Prostate gland (tissue), 2 donors: ENCODE data around the gene PDYN. TPM values are rescaled to one million over a fixed set of nuclear protein-coding genes. Genes with fewer than 3 reads are reported as not detected.
"Not testable (repeated sequence)": the region's sequence is repeated elsewhere in the genome, so short reads cannot be mapped to it uniquely, and the experiment has no call there.

ENCODE experiments used
- DNase-seq: peaks from one replicate; pipeline ENCODE4 v3.0.0-alpha.2; 2019; ENCODE audit warnings: low spot score
- H3K27ac ChIP-seq, 2 donors: fragments of 200-600 bp; sonication (generic); 2 replicates each; pipeline ENCODE4 v1.5.1; 2017 to 2019
- H3K27me3 ChIP-seq: fragments of 200-600 bp; sonication (generic); replicated peaks from 2 replicates; pipeline ENCODE4 v1.5.1; 2019; ENCODE audit not compliant: insufficient read depth
- H3K36me3 ChIP-seq, 2 donors: fragments of 200-600 bp; sonication (generic); 1 replicate in 1 of 2; 2 replicates in 1 of 2; pipeline versions ENCODE4 v1.5.1 to v1.8.1; 2017 to 2019
- H3K4me1 ChIP-seq: fragments of 200-600 bp; sonication (generic); replicated peaks from 2 replicates; pipeline ENCODE4 v1.5.1; 2019
- H3K4me3 ChIP-seq, 2 donors: fragments of 200-600 bp; sonication (generic); 2 replicates each; pipeline ENCODE4 v1.5.1; 2017 to 2019
- H3K9me3 ChIP-seq: fragments of 200-600 bp; sonication (generic); 2 replicates; pipeline ENCODE4 v1.5.1; 2017
- CTCF ChIP-seq, 4 experiments: fragments of 200-600 bp in 2 of 4; fragments of 450-650 bp in 2 of 4; sonication (generic) in 2 of 4; IDR thresholded peaks; 1 replicate in 3 of 4; 2 replicates in 1 of 4; pipeline ENCODE4 v1.5.1; 2016 to 2019; ENCODE audit warnings: antibody characterized with exemption in 4 of 4, mild to moderate bottlenecking in 2 of 4, moderate library complexity in 2 of 4
- POLR2A ChIP-seq: fragments of 450-650 bp; IDR thresholded peaks from one replicate; pipeline ENCODE4 v1.6.1; 2016; ENCODE audit warnings: antibody characterized with exemption, mild to moderate bottlenecking
- POLR2AphosphoS5 ChIP-seq: sonication (generic); formaldehyde crosslinking; IDR thresholded peaks from one replicate; pipeline ENCODE4 v1.6.1; 2017; ENCODE audit warnings: antibody characterized with exemption
- WGBS: methylation state at CpG from one replicate; pipeline ENCODE4 v1.1.5; 2018; 5-methylcytosine and 5-hydroxymethylcytosine counted together
- intact Hi-C: fragments of 100-400 bp; cut with DNase I; formaldehyde crosslinking; loops from one replicate; pipeline ENCODE4 v1.14.2; 2022
- total RNA-seq, 2 donors: library from RNA; depleted of rRNA; stranded (reverse); fragments of >200 nt; gene quantifications; one replicate each; pipeline ENCODE4 v1.1.0, GENCODE V29; 2016

PDYN gene
- under 1 TPM in 1 of 2 donors, not detected in 1; 0.28 TPM for total RNA-seq

GRCh38 chr20:1993986-1994385, at the start of gene PDYN:
Gene PDYN (minus strand): TSS chr20:1994058. CDS start chr20:1983084, 10,974 bp downstream.
- Histone ChIP-seq H3K4me1 (no peaks in the 10 kb centered on the region), H3K9me3 (no peaks in the 10 kb centered on the region), H3K27me3 (peaks cover 7% of the 10 kb centered on the region), H3K27ac (no peak within 1 kb of the TSS), H3K36me3 (no peaks in the 10 kb centered on the region), H3K4me3 (no peak within 1 kb of the TSS)
- no peak for DNase-seq
- intact Hi-C loops = no loop called here
- TF ChIP-seq CTCF (IDR thresholded peaks at IDR 0.05) (no peak), POLR2AphosphoS5 (no peak), POLR2A (no peak)
- WGBS = 16% methylated on average over 9 of the region's 9 CpGs

- Histone ChIP-seq H3K27me3 (no peaks in the 10 kb centered on the region), H3K36me3 (no peaks in the 10 kb centered on the region), H3K4me1 (no peaks in the 10 kb centered on the region), H3K27ac (no peak overlapping the region), H3K4me3 (no peak overlapping the region), H3K9me3 (no peaks in the 10 kb centered on the region)
- no peak for TF ChIP-seq POLR2AphosphoS5
- TF ChIP-seq CTCF (IDR thresholded peaks at IDR 0.05) = no peak
- no peak for TF ChIP-seq POLR2A
- DNase-seq = no peak
- intact Hi-C loops = no loop called here
- 70% methylated on average over 6 of the region's 6 CpGs for WGBS
These were observed 48.5 kb upstream of the PDYN start for GRCh38 chr20:2042400-2042799.

- TF ChIP-seq POLR2AphosphoS5 = no peak
- TF ChIP-seq CTCF (IDR thresholded peaks at IDR 0.05) = no peak
- TF ChIP-seq POLR2A = no peak
- Histone ChIP-seq H3K27me3 (no peaks in the 10 kb centered on the region), H3K36me3 (no peaks in the 10 kb centered on the region), H3K9me3 (no peaks in the 10 kb centered on the region), H3K27ac (no peak overlapping the region), H3K4me1 (no peaks in the 10 kb centered on the region), H3K4me3 (no peak overlapping the region)
- intact Hi-C loops = no loop called here
- 13% methylated on average over 3 of the region's 3 CpGs for WGBS
- DNase-seq = no peak
These were observed 44.3 kb upstream of the PDYN start for GRCh38 chr20:2038161-2038560.

GRCh38 chr20:2037296-2037914, 43.5 kb upstream of the PDYN start:
- WGBS = 82% methylated on average over 4 of the region's 4 CpGs
- Histone ChIP-seq H3K27ac (no peak overlapping the region), H3K4me1 (no peaks in the 10 kb centered on the region), H3K4me3 (no peak overlapping the region), H3K9me3 (no peaks in the 10 kb centered on the region), H3K27me3 (no peaks in the 10 kb centered on the region), H3K36me3 (no peaks in the 10 kb centered on the region)
- no peak for TF ChIP-seq POLR2AphosphoS5
- no peak for TF ChIP-seq CTCF (IDR thresholded peaks at IDR 0.05)
- no peak for TF ChIP-seq POLR2A
- intact Hi-C loops = no loop called here
- DNase-seq = no peak

- H3K4me1 ChIP-seq, intact Hi-C loops, H3K9me3 ChIP-seq, DNase-seq, H3K27me3 ChIP-seq, H3K27ac ChIP-seq, H3K4me3 ChIP-seq, H3K36me3 ChIP-seq: not testable (repeated sequence)
- 96% methylated on average over 4 of the region's 4 CpGs for WGBS
These were observed 42.5 kb upstream of the PDYN start for GRCh38 chr20:2036357-2036756.
